ENCODE measurements around the gene EMILIN2. TPM values are rescaled to one million over a fixed set of nuclear protein-coding genes. Genes with fewer than 3 reads are reported as not detected.
"Not testable (repeated sequence)": the region's sequence is repeated elsewhere in the genome, so short reads cannot be mapped to it uniquely, and the experiment has no call there.

The EMILIN2 gene
- total RNA-seq, 2 experiments from 2014 or later: 3.2 to 3.3 TPM

GRCh38 chr18:2856547-2857170, 9.9 kb downstream of the EMILIN2 start:
- ChIA-PET CTCF (no interaction called here), POLR2A (no interaction called here)
- Mint-ChIP-seq H3K9me3 (no peaks in the 10 kb centered on the region), H3K27ac (no peak overlapping the region), H3K4me3 (no peak overlapping the region), H3K36me3 (ENCODE audit: low read depth) (no peaks in the 10 kb centered on the region), H3K27me3 (peaks cover 12% of the 10 kb centered on the region), H3K4me1 (ENCODE audit: low read depth) (peaks cover 7% of the 10 kb centered on the region)
- peaks cover 3% of the 10 kb centered on the region for H3K4me1 ChIP-seq (ENCODE audit: insufficient read depth, low read length)
- peaks cover 3 to 6% of the 10 kb centered on the region in 2 experiments for H3K27me3 ChIP-seq (ENCODE audit: control insufficient read depth in 1 of 2, insufficient read depth in 2 of 2, low read length in 2 of 2)
- no peak overlapping the region for H3K27ac ChIP-seq (ENCODE audit: low read depth in 1 of 2, low read length in 2 of 2)
- TF ChIP-seq CTCF (IDR thresholded peaks at IDR 0.05): no peak
- H3K4me3 ChIP-seq (ENCODE audit: low read length): no peak overlapping the region
- ATAC-seq (ENCODE audit: poor library complexity) (peak; percentile 55), DNase-seq (peak in 1 of 14 experiments; percentile 28)
- intact Hi-C loops (cut with DNase I, micrococcal nuclease): no loop called here
- no peaks in the 10 kb centered on the region for H3K36me3 ChIP-seq (ENCODE audit: insufficient read depth, low read length)
- no peaks in the 10 kb centered on the region for H3K9me3 ChIP-seq (ENCODE audit: control insufficient read depth in 1 of 2, insufficient read depth in 1 of 2, low read length in 2 of 2)

GRCh38 chr18:2857491-2858131, 10.8 kb downstream of the EMILIN2 start:
- DNase-seq: peak in 2 of 14 experiments; percentile 52 to 60
- Mint-ChIP-seq H3K9me3 (no peaks in the 10 kb centered on the region), H3K4me1 (ENCODE audit: low read depth) (peaks cover 7% of the 10 kb centered on the region), H3K27ac (no peak overlapping the region), H3K4me3 (no peak overlapping the region), H3K27me3 (peaks cover 2% of the 10 kb centered on the region), H3K36me3 (ENCODE audit: low read depth) (no peaks in the 10 kb centered on the region)
- intact Hi-C loops (cut with DNase I, micrococcal nuclease): no loop called here
- ATAC-seq (ENCODE audit: poor library complexity): no peak
- ChIA-PET POLR2A (no interaction called here), CTCF (no interaction called here)
- Histone ChIP-seq H3K9me3 (ENCODE audit: control insufficient read depth in 1 of 2, insufficient read depth in 1 of 2, low read length in 2 of 2) (no peaks in the 10 kb centered on the region), H3K36me3 (ENCODE audit: insufficient read depth, low read length) (no peaks in the 10 kb centered on the region), H3K27ac (ENCODE audit: low read depth in 1 of 2, low read length in 2 of 2) (no peak overlapping the region), H3K27me3 (ENCODE audit: control insufficient read depth in 1 of 2, insufficient read depth in 2 of 2, low read length in 2 of 2) (peaks cover 3 to 6% of the 10 kb centered on the region in 2 experiments), H3K4me1 (ENCODE audit: insufficient read depth, low read length) (peaks cover 3% of the 10 kb centered on the region), H3K4me3 (ENCODE audit: low read length) (no peak overlapping the region)
- TF ChIP-seq CTCF (IDR thresholded peaks at IDR 0.05): no peak

- DNase-seq; H3K36me3 ChIP-seq (ENCODE audit: insufficient read depth, low read length); H3K9me3 Mint-ChIP-seq; ATAC-seq (ENCODE audit: poor library complexity); intact Hi-C loops (cut with DNase I, micrococcal nuclease); H3K4me1 ChIP-seq (ENCODE audit: insufficient read depth, low read length); H3K27me3 ChIP-seq (ENCODE audit: control insufficient read depth in 1 of 2, insufficient read depth in 2 of 2, low read length in 2 of 2); H3K27ac Mint-ChIP-seq; H3K27me3 Mint-ChIP-seq; H3K4me3 Mint-ChIP-seq; CTCF ChIA-PET; H3K27ac ChIP-seq (ENCODE audit: low read depth in 1 of 2, low read length in 2 of 2); POLR2A ChIA-PET; H3K4me1 Mint-ChIP-seq (ENCODE audit: low read depth); H3K4me3 ChIP-seq (ENCODE audit: low read length); H3K9me3 ChIP-seq (ENCODE audit: control insufficient read depth in 1 of 2, insufficient read depth in 1 of 2, low read length in 2 of 2); H3K36me3 Mint-ChIP-seq (ENCODE audit: low read depth): not testable (repeated sequence)
These were observed 13.6 kb downstream of the EMILIN2 start for GRCh38 chr18:2860397-2860796.

GRCh38 chr18:2863997-2864396, 17.2 kb downstream of the EMILIN2 start:
- H3K4me1 ChIP-seq (ENCODE audit: insufficient read depth, low read length); H3K36me3 ChIP-seq (ENCODE audit: insufficient read depth, low read length); H3K27ac Mint-ChIP-seq; H3K4me3 Mint-ChIP-seq; intact Hi-C loops (cut with DNase I, micrococcal nuclease); DNase-seq; H3K4me3 ChIP-seq (ENCODE audit: low read length); ATAC-seq (ENCODE audit: poor library complexity); H3K4me1 Mint-ChIP-seq (ENCODE audit: low read depth); POLR2A ChIA-PET; H3K9me3 ChIP-seq (ENCODE audit: control insufficient read depth in 1 of 2, insufficient read depth in 1 of 2, low read length in 2 of 2); H3K36me3 Mint-ChIP-seq (ENCODE audit: low read depth); H3K27me3 Mint-ChIP-seq; H3K27me3 ChIP-seq (ENCODE audit: control insufficient read depth in 1 of 2, insufficient read depth in 2 of 2, low read length in 2 of 2); H3K9me3 Mint-ChIP-seq; H3K27ac ChIP-seq (ENCODE audit: low read depth in 1 of 2, low read length in 2 of 2); CTCF ChIA-PET: not testable (repeated sequence)

GRCh38 chr18:2866465-2866864, 19.7 kb downstream of the EMILIN2 start:
- H3K9me3 ChIP-seq (ENCODE audit: control insufficient read depth in 1 of 2, insufficient read depth in 1 of 2, low read length in 2 of 2); CTCF ChIA-PET; H3K9me3 Mint-ChIP-seq; ATAC-seq (ENCODE audit: poor library complexity); intact Hi-C loops (cut with DNase I, micrococcal nuclease); H3K36me3 Mint-ChIP-seq (ENCODE audit: low read depth); H3K27me3 Mint-ChIP-seq; H3K27me3 ChIP-seq (ENCODE audit: control insufficient read depth in 1 of 2, insufficient read depth in 2 of 2, low read length in 2 of 2); H3K4me1 ChIP-seq (ENCODE audit: insufficient read depth, low read length); POLR2A ChIA-PET; H3K27ac ChIP-seq (ENCODE audit: low read depth in 1 of 2, low read length in 2 of 2); H3K4me3 ChIP-seq (ENCODE audit: low read length); DNase-seq; H3K36me3 ChIP-seq (ENCODE audit: insufficient read depth, low read length); H3K4me1 Mint-ChIP-seq (ENCODE audit: low read depth); H3K4me3 Mint-ChIP-seq; H3K27ac Mint-ChIP-seq: not testable (repeated sequence)
